ENCODE measurements around the gene RBM20.

GRCh38 chr10:110811791-110812581, 167.8 kb downstream of the RBM20 start:
- TF ChIP-seq POLR2A (IDR thresholded peaks at IDR 0.05), result no peak
- no peak for TF ChIP-seq CTCF (IDR thresholded peaks at IDR 0.05)

All from uterus (tissue), 2 donors.